ENCODE measurements around the gene BDNF.

The BDNF gene

DNA sequence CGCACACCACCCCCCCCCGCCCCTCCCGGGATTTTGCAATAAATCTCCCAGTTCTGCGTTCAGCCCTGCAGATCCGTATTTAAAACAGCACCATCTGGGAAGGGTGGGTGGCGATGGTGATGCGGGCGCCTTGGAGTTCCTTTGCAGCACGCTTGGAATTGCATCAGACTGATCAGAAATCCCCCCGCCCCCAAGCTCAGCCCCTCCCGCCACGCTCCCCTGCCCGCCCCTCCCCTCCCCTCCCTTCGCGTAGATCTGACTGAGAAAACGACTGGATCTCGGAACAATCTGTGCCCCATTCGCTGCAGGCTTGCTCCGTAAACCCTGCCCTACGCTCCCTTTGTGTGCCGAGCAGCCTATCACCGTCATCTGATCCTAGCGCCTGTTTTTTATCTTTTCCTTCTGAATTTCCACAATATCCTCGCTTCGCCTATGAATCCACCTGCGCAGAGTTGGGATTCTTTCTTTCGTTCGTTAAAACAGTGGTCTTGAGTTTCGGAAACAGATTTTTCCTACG, 18.1 kb upstream of the BDNF start:
- H3K36me3 ChIP-seq (replicated peaks): no peaks in the 10 kb centered on the region
- no peaks in the 10 kb centered on the region for H3K4me1 ChIP-seq
- peak in 1 of 2 experiments; percentile 9 for DNase-seq (ENCODE audit: low spot score in 2 of 2)
- H3K4me3 ChIP-seq: no peak overlapping the region
- no peaks in the 10 kb centered on the region for H3K9me3 ChIP-seq
- peaks cover 37% of the 10 kb centered on the region for H3K27me3 ChIP-seq (ENCODE audit: low read depth)
- in situ Hi-C loops (cut with MboI; ENCODE audit: low sequenced_read_pairs): no loop called here

DNA sequence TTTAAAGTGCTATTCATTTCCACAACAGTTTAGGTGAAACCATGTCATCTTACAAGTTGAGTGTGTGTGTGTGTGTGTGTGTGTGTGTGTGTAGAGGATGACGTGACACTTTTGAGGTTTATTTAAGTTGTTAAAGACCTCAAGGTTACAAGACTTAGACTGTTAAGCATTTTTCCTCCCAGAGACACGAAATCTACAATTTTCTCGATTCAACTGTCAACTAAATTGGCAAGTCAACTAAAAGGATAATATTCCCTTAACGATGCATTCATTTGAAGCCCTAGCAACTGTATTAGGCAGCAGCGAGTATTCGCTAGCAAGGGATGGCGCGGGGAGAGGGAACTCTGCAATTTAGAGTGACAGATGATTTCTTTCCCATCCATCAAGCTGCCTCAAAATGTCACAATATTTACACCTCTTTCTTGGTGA, 17.6 kb upstream of the BDNF start:
- DNase-seq (ENCODE audit: low spot score in 2 of 2): no peak
- H3K4me1 ChIP-seq: no peaks in the 10 kb centered on the region
- in situ Hi-C loops (cut with MboI; ENCODE audit: low sequenced_read_pairs): no loop called here
- no peaks in the 10 kb centered on the region for H3K36me3 ChIP-seq (replicated peaks)
- H3K9me3 ChIP-seq: no peaks in the 10 kb centered on the region
- H3K27me3 ChIP-seq (ENCODE audit: low read depth): peaks cover 34% of the 10 kb centered on the region
- H3K4me3 ChIP-seq: no peak overlapping the region

DNA sequence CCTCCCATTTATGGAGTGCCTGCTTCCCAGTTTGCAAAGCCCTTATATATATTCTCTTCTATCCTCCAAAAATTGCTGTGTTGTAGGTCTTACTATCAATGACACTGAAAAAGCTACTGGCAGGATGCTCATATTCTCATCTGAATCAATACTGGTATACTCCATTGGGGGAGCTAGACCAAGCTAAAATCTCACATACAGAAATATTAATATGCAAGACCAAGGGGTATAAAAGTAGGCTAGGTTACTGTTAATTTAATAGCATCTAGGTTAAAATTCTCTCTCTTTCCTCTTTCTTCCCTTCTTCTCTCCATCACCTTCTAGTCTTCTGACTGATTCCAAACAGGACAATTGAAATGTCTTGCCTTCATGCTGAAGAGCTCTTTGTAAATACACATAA, 17.1 kb upstream of the BDNF start:
- H3K4me3 ChIP-seq: no peak overlapping the region
- no peak for DNase-seq (ENCODE audit: low spot score in 2 of 2)
- no peaks in the 10 kb centered on the region for H3K36me3 ChIP-seq (replicated peaks)
- H3K27me3 ChIP-seq (ENCODE audit: low read depth): peaks cover 29% of the 10 kb centered on the region
- in situ Hi-C loops (cut with MboI; ENCODE audit: low sequenced_read_pairs): no loop called here
- H3K4me1 ChIP-seq: no peaks in the 10 kb centered on the region
- no peaks in the 10 kb centered on the region for H3K9me3 ChIP-seq

DNA sequence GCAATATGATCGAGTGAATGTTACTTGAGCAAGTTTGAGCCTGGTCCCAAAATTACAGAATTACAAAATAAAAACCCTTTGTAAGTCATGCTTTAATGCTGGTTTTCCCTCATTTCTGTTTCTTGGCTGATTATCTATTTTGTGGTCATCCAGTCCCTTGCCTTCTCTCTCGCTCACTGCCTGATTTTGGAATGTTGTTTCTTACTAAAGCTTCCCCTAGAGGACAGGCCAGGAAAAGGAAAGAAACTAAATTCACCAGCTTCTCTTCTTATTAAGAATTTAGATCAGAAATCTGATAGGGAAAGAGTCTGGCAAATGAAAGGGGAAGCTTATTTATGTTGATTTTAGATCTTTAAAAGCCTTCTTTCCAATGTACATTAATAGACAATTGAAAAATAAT, 16.6 kb upstream of the BDNF start:
- Histone ChIP-seq H3K4me3 (no peak overlapping the region), H3K36me3 (replicated peaks) (no peaks in the 10 kb centered on the region), H3K27me3 (ENCODE audit: low read depth) (peaks cover 24% of the 10 kb centered on the region), H3K9me3 (no peaks in the 10 kb centered on the region), H3K4me1 (no peaks in the 10 kb centered on the region)
- no peak for DNase-seq (ENCODE audit: low spot score in 2 of 2)
- in situ Hi-C loops (cut with MboI; ENCODE audit: low sequenced_read_pairs): no loop called here

DNA sequence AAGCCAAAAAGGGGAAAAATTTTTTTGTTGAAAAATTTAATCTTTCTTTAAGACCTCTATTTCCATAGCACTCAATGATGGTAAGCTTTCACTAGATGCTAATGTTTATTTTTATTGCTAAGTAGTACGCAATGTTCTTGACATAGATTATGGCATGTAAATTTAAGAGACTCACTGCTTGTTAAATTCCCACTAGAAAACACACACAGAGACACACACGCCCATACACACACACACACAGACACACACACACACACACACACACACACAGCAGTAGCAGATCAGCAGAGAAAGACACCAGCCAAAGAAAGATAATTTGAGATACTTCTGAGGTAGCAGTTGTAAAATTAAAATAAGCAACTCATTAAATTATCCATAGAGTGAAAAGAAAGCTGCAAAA, 16.0 kb upstream of the BDNF start:
- Histone ChIP-seq H3K27me3 (ENCODE audit: low read depth) (peaks cover 18% of the 10 kb centered on the region), H3K4me1 (no peaks in the 10 kb centered on the region), H3K9me3 (no peaks in the 10 kb centered on the region), H3K36me3 (replicated peaks) (no peaks in the 10 kb centered on the region), H3K4me3 (no peak overlapping the region)
- in situ Hi-C loops (cut with MboI; ENCODE audit: low sequenced_read_pairs): no loop called here
- DNase-seq (ENCODE audit: low spot score in 2 of 2): no peak

DNA sequence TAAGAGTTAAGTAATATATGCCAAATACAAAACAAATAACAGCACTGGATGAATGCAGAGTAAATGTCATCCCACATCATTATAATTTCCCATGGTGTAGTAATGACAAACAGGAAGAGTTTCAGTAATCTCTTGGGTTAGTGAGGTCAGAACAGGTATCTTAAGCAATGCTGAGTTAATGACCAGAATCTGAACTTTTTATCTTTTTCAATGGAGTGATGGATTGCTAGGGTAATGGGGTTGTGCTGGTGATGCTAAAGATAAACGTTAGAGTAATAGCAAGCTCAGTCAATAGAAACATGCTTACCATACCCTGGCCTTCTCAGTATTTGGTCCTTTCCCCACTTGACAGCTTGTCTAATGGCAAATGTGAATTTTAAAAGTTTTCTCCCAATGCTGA, 11.5 kb upstream of the BDNF start:
- Histone ChIP-seq H3K27me3 (ENCODE audit: low read depth) (peaks cover 6% of the 10 kb centered on the region), H3K9me3 (no peaks in the 10 kb centered on the region), H3K36me3 (replicated peaks) (no peaks in the 10 kb centered on the region), H3K4me3 (no peak overlapping the region), H3K4me1 (no peaks in the 10 kb centered on the region)
- DNase-seq (ENCODE audit: low spot score in 2 of 2): no peak
- in situ Hi-C loops (cut with MboI; ENCODE audit: low sequenced_read_pairs): no loop called here

DNA sequence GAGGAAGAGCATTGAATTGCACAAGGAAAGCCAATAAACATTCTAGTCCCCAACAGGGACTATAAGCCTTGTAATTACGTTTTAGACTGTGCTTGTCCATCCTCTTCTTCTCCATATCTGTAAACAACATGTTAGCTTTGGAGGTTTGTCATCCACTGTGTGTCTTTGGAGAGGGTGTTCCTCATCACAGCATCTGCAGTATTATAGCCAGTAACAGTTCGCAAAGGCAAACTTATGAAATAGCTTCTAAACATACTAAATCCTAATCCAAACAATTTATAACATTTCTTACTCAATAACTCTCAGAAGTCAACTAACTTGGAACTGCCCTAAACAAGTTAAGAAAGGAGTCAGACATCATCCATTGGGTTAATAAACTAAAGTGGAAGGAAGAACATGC, 10.3 kb upstream of the BDNF start:
- DNase-seq (ENCODE audit: low spot score in 2 of 2): no peak
- Histone ChIP-seq H3K36me3 (replicated peaks) (no peaks in the 10 kb centered on the region), H3K4me3 (no peak overlapping the region), H3K9me3 (no peaks in the 10 kb centered on the region), H3K27me3 (ENCODE audit: low read depth) (peaks cover 6% of the 10 kb centered on the region), H3K4me1 (no peaks in the 10 kb centered on the region)
- in situ Hi-C loops (cut with MboI; ENCODE audit: low sequenced_read_pairs): no loop called here

DNA sequence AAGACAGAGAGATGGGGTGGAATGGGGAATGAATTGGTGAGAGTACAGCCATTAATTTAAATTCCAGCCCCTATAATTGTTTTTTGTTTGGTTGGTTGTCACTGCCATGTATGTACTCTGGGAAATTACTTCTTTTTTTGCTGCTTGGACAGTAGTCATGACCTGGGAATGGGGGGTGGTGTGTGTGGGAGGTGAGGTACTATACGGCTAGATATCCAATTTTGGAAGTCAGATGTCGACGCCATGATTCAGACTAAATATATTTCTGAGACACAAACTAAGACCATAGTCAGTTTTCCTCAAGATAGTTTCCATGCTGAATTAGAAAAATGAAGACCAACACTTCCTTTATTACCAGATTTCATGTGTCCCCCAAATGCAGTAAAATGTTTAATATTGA, 7.4 kb upstream of the BDNF start:
- no peaks in the 10 kb centered on the region for H3K4me1 ChIP-seq
- no peaks in the 10 kb centered on the region for H3K9me3 ChIP-seq
- no peaks in the 10 kb centered on the region for H3K36me3 ChIP-seq (replicated peaks)
- H3K27me3 ChIP-seq (ENCODE audit: low read depth): peaks cover 15% of the 10 kb centered on the region
- no peak for DNase-seq (ENCODE audit: low spot score in 2 of 2)
- no peak overlapping the region for H3K4me3 ChIP-seq
- in situ Hi-C loops (cut with MboI; ENCODE audit: low sequenced_read_pairs): no loop called here

DNA sequence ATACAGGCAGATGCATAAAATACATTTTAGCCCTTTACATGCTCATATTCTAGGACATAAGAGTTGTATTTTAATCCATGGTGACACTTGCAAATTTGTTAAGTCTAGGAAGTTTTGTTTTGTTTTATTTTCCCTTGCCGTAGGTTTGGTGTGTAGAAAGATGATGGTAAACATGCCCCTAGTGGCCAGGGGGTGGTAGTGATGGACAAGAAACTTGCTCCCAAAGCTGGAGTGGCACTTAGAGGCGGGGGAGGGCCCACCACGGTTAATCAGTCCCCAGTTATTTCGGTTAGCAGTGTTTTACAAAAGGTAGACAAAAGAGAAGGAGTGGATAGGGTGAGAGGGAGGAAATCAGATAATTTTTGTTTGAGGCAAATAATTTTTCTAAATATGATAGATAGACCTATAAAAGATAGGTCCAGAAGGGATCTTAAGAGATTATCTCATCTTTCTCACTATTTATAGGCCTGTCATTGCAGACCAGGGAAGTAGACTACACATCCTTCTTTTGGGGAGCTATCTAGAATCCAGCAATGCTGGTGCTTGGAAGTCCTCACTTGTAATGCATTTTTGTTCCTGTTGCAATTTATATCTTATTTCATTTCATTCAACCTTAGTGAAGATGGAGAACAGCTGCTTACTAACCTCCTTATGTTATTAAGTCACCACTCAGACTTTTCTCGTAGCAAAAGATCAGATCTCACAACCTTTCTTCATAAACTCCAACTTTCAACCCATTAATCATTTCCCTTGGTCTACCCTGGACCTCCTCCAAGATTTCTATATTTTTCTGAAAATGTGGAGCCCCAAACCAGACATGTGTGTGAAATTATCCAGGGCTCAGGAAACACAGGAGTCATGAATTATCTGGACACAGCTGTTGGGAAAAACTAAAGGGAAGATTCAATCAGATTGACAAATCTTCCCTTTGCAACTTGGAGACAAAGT, 5.9 kb upstream of the BDNF start:
- in situ Hi-C loops (cut with MboI; ENCODE audit: low sequenced_read_pairs): no loop called here

DNA sequence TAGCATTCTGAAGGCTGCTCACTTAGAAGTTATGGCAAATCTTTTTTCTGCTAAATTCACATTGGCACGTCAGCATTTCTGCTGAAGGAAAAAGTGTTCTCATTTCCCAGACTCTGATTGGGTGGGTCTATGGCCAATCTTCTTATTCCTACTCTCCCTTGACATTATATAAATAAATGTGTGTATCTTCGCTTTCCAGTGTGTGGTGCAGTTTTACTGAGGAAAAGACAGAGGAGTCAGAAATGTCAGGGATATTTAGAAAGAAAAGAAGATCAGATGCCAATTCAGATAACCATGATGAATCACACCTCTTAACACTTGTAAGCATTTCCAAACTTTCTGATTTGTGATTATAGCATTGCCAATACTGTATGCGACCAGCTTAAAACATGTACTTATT, 3.2 kb upstream of the BDNF start:
- in situ Hi-C loops (cut with MboI; ENCODE audit: low sequenced_read_pairs): no loop called here
- no peak overlapping the region for H3K4me3 ChIP-seq

More for the DNA sequence above, 5.9 kb upstream of the BDNF start:
- no peaks in the 10 kb centered on the region for H3K4me1 ChIP-seq
- H3K4me3 ChIP-seq: no peak overlapping the region
- DNase-seq (ENCODE audit: low spot score in 2 of 2): peak; percentile 14 to 50
- no peaks in the 10 kb centered on the region for H3K9me3 ChIP-seq
- peaks cover 30% of the 10 kb centered on the region for H3K27me3 ChIP-seq (ENCODE audit: low read depth)
- no peaks in the 10 kb centered on the region for H3K36me3 ChIP-seq (replicated peaks)

DNA sequence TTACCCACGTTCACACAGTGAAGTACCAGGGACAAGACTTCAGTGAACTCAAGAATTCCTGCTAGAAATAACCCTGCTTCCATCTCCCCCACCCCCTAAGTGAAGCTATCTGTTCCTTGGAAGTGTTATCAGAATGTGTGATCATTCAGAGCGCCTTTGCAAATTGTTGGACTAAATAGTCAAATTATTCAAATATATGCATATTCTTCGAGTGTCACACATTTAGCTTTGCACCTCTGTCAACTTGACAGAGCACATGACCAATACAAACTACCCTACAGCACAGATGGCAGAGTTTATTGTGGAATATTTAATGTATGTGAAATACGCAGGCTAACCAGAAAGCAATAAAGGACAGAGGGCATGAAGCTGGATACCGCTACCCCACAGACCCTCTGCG, 2.6 kb upstream of the BDNF start:
- DNase-seq (ENCODE audit: low spot score in 2 of 2): no peak
- no peaks in the 10 kb centered on the region for H3K36me3 ChIP-seq (replicated peaks)
- H3K4me3 ChIP-seq: no peak overlapping the region
- H3K27me3 ChIP-seq (ENCODE audit: low read depth): peaks cover 48% of the 10 kb centered on the region
- in situ Hi-C loops (cut with MboI; ENCODE audit: low sequenced_read_pairs): no loop called here
- no peaks in the 10 kb centered on the region for H3K4me1 ChIP-seq
- H3K9me3 ChIP-seq: no peaks in the 10 kb centered on the region

More for the DNA sequence above, 3.2 kb upstream of the BDNF start:
- H3K9me3 ChIP-seq: no peaks in the 10 kb centered on the region
- DNase-seq (ENCODE audit: low spot score in 2 of 2): no peak
- no peaks in the 10 kb centered on the region for H3K4me1 ChIP-seq
- H3K27me3 ChIP-seq (ENCODE audit: low read depth): peaks cover 47% of the 10 kb centered on the region
- H3K36me3 ChIP-seq (replicated peaks): no peaks in the 10 kb centered on the region

DNA sequence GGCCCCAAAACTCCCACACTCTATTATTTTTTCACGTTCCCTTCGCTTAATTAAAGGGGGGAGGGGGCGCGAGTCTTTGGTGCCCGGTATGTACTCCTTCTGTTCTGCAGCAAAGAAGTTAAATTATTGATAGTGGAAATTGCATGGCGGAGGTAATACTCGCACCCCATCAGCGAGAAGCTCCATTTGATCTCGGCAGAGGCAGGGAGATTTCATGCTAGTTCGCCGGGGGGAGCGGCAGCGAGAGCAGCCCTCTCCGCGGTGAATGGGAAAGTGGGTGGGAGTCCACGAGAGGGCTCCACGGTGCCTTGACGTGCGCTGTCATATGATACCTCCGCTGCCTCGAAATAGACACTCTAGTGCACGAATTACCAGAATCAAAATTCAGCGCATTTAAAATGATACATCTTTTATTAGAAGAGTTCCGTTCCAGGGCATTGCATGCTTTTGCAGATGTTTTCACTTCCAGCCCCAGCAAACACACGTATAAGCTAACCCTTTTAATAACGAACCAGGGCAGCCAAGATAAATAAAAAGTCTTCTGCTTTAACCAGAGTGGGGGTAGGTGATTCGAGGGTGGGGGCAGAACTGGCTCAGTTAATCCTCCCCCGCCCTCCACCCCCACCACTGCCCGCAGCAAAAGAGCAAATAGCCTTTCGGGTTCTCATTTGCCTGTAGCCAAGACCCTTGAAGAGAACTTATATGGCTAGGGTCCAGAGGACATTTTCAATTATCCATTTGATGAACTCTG, 1.3 kb upstream of the BDNF start:
- peak overlapping the region; percentile 22; the same call in 1 of the 2 replicates for H3K4me3 ChIP-seq
- DNase-seq (ENCODE audit: low spot score in 2 of 2): peak in 1 of 2 experiments; percentile 32
- no peaks in the 10 kb centered on the region for H3K9me3 ChIP-seq
- in situ Hi-C loops (cut with MboI; ENCODE audit: low sequenced_read_pairs): no loop called here
- no peaks in the 10 kb centered on the region for H3K36me3 ChIP-seq (replicated peaks)
- no peaks in the 10 kb centered on the region for H3K4me1 ChIP-seq
- peaks cover 54% of the 10 kb centered on the region for H3K27me3 ChIP-seq (ENCODE audit: low read depth)

DNA sequence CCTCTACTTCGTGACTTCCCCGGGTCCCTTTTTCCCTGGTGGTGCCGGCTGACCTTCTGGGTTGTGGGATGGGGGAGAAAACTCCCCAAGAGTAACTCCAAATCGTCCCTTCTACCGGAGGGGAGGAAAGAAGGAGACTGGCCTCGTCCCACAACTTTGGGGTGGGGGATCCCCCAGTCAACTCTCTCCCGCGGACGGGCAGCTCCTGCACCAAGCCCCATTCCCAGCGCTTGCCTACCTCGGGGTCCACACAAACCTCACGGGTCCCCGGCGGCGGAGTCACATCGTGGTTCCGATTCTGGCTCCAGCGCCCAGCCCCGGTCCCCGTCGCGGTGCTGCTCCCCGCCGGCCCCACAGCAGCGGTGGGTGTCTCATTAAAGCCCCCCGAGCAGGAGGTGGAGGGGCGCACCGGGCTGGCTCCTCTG, 317 bp downstream of the BDNF start:
- in situ Hi-C loops (cut with MboI; ENCODE audit: low sequenced_read_pairs): loop anchor here (25.0 kb wide), 1 partner anchor 1637 kb away; no protein-coding TSS in a partner anchor

More for the DNA sequence above, 317 bp downstream of the BDNF start:
- no peaks in the 10 kb centered on the region for H3K4me1 ChIP-seq
- peaks cover 60% of the 10 kb centered on the region for H3K27me3 ChIP-seq (ENCODE audit: low read depth)
- peak overlapping the region; percentile 13 for H3K4me3 ChIP-seq
- H3K9me3 ChIP-seq: no peaks in the 10 kb centered on the region
- peak in 1 of 2 experiments; percentile 13 for DNase-seq (ENCODE audit: low spot score in 2 of 2)
- no peaks in the 10 kb centered on the region for H3K36me3 ChIP-seq (replicated peaks)
